ENCODE results near the gene LTC4S. TPM values are rescaled to one million over a fixed set of nuclear protein-coding genes. Genes with fewer than 3 reads are reported as not detected.

LTC4S gene
- total and polyA plus RNA-seq, 2 donors (not counting 3 experiments of a cell fraction or from before 2014, with no cell fraction given): 0.95 to 6.3 TPM

DNA sequence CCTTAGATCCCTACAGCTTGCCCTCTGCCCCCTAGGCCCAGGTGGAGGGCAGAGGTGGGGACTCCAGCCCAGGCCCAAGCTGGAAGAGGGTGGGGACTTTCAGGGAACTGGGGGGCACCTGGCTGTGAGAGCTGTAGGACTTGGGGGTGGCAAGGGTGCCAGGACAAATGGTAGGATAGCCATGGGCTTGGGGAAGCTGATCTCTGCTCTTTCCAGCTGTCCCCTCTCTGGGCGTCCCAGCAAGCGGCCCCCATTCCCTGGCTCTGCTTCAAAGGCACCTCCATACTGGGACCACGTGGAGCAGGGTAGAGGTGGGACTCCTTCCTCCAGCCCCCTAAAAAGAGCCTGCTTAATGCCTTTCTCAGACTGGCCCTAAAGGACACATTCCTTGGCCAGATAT, 385 bp downstream of the LTC4S start:
- Histone ChIP-seq H3K4me1 (ENCODE audit: control insufficient read depth, extremely low read depth, insufficient read depth, low read length) (peaks cover 10% of the 10 kb centered on the region), H3K4me2 (ENCODE audit: insufficient read depth, low read length) (no peak overlapping the region), H4K20me1 (replicated peaks; ENCODE audit: control insufficient read depth, extremely low read depth, insufficient read depth, low read length) (no peaks in the 10 kb centered on the region), H3K27me3 (ENCODE audit: control insufficient read depth in 2 of 2, insufficient read depth in 2 of 2, low read length in 2 of 2) (no peaks in the 10 kb centered on the region), H3K9ac (replicated peaks; ENCODE audit: extremely low read depth, insufficient read depth, low read length) (no peak overlapping the region), H3K9me3 (replicated peaks; ENCODE audit: control insufficient read depth, insufficient read depth, low read length) (no peaks in the 10 kb centered on the region), H3K36me3 (ENCODE audit: control insufficient read depth in 2 of 2, extremely low read depth in 1 of 2, insufficient read depth in 2 of 2, low read length in 2 of 2) (peaks cover 6 to 16% of the 10 kb centered on the region in 2 experiments), H3K27ac (ENCODE audit: insufficient read depth, low read depth, low read length) (no peak overlapping the region), H3K79me2 (ENCODE audit: control insufficient read depth, insufficient read depth, low read length) (no peaks in the 10 kb centered on the region), H2AFZ (ENCODE audit: low read depth, low read length) (no peak overlapping the region), H3K9me1 (replicated peaks; ENCODE audit: control insufficient read depth, extremely low read depth, insufficient read depth, low read length) (no peaks in the 10 kb centered on the region), H3K4me3 (replicated peaks in 1 of 3; ENCODE audit: insufficient read depth in 1 of 3, low read depth in 1 of 3, low read length in 3 of 3) (no peak overlapping the region)
- DNase-seq (ENCODE audit: low read depth, low spot score) (no peak), FAIRE-seq (no peak)
- TF ChIP-seq MYC (IDR thresholded peaks at IDR 0.05; ENCODE audit: low read depth, low read length) (no peak), POLR2AphosphoS5 (IDR thresholded peaks at IDR 0.05; ENCODE audit: insufficient read depth, low read depth, low read length) (no peak), FOS (IDR thresholded peaks at IDR 0.05; ENCODE audit: borderline replicate concordance, insufficient read depth, low read length) (no peak), EZH2 (IDR thresholded peaks at IDR 0.05; ENCODE audit: borderline replicate concordance, low read depth, low read length, severe bottlenecking) (no peak), POLR2A (IDR thresholded peaks at IDR 0.05; ENCODE audit: low read depth, low read length) (no peak), JUN (IDR thresholded peaks at IDR 0.05; ENCODE audit: borderline replicate concordance, insufficient read depth, insufficient read length, low read depth) (no peak), GATA2 (IDR thresholded peaks at IDR 0.05; ENCODE audit: insufficient read depth, insufficient read length, low read depth, low read length) (no peak)
- TF ChIP-seq, protein P1, sequence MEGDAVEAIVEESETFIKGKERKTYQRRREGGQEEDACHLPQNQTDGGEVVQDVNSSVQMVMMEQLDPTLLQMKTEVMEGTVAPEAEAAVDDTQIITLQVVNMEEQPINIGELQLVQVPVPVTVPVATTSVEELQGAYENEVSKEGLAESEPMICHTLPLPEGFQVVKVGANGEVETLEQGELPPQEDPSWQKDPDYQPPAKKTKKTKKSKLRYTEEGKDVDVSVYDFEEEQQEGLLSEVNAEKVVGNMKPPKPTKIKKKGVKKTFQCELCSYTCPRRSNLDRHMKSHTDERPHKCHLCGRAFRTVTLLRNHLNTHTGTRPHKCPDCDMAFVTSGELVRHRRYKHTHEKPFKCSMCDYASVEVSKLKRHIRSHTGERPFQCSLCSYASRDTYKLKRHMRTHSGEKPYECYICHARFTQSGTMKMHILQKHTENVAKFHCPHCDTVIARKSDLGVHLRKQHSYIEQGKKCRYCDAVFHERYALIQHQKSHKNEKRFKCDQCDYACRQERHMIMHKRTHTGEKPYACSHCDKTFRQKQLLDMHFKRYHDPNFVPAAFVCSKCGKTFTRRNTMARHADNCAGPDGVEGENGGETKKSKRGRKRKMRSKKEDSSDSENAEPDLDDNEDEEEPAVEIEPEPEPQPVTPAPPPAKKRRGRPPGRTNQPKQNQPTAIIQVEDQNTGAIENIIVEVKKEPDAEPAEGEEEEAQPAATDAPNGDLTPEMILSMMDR (IDR thresholded peaks at IDR 0.05; ENCODE audit: extremely low read depth in 1 of 2, insufficient read depth in 1 of 2, low read depth in 1 of 2, low read length in 2 of 2): no peak
- TF ChIP-seq, protein P2, sequence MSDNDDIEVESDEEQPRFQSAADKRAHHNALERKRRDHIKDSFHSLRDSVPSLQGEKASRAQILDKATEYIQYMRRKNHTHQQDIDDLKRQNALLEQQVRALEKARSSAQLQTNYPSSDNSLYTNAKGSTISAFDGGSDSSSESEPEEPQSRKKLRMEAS (IDR thresholded peaks at IDR 0.05; ENCODE audit: insufficient read depth, insufficient read length): no peak
- POLR2A ChIA-PET: no interaction called here
- dilution Hi-C loops (cut with MboI; ENCODE audit: extremely low pct_ligation_motif_present, low sequenced_read_pairs): no loop called here
- BruUV-seq (replicated peaks): no TSS peak
- CTCF ChIA-PET: interaction anchor here (1.1 to 8.8 kb wide), 6 partner anchors 9 to 35 kb away, joined by 3 to 103 read pairs (median 3); no protein-coding TSS in a partner anchor
- intact Hi-C loops (cut with micrococcal nuclease): loop anchor here (10.0 kb wide), 1 partner anchor 129 kb away; no protein-coding TSS in a partner anchor

Measured in endothelial cell of umbilical vein (primary cell).